ENCODE data around the gene STAT1. TPM values are rescaled to one million over a fixed set of nuclear protein-coding genes. Genes with fewer than 3 reads are reported as not detected.

STAT1 gene
- total RNA-seq, 1 experiment from 2014 or later = 60.7 TPM

DNA sequence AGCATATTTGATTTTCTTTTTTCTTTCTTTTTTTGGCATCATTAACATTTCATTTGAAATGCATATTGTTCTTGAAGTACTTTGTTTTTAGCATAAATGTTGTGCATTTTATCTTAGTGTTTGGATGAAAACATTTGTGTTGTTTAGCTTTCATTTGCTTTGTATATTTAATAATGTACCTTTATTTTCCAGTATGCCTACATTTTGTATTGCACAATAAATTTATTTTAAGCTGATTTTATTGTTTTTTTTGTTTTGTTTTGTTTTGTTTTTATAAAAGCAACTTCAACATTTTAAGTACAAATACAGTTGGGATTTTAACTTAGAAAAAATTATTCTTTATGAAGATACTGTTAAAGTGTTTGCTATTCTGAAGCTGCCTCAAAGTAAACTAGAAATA lies 78.9 kb downstream of the STAT1 start:
- H2AFZ ChIP-seq (ENCODE audit: low read depth, low read length, poor library complexity, severe bottlenecking) = no peak overlapping the region
- no peak overlapping the region for H3K27ac ChIP-seq (ENCODE audit: low read depth, low read length)
- H3K27me3 ChIP-seq (ENCODE audit: insufficient read depth, low read length) = no peaks in the 10 kb centered on the region
- ChIA-PET POLR2A (no interaction called here), CTCF (no interaction called here), RAD21 (ENCODE audit: low non-redundant PET in 1 of 2, low total read pairs in 2 of 2, uncharacterized antibody in 2 of 2, unreplicated experiment in 2 of 2) (no interaction called here)
- no peaks in the 10 kb centered on the region for H4K20me1 ChIP-seq (ENCODE audit: insufficient read depth)
- no TSS peak for BruUV-seq (replicated peaks)
- no peaks in the 10 kb centered on the region for H3K79me2 ChIP-seq (ENCODE audit: insufficient read depth, low read length)
- peaks cover 5 to 6% of the 10 kb centered on the region in 2 experiments; a peak in 1 of 4 replicates for H3K36me3 ChIP-seq (ENCODE audit: control insufficient read depth in 1 of 2, insufficient read depth in 2 of 2, low read length in 2 of 2)
- no peak overlapping the region for H3K9ac ChIP-seq (ENCODE audit: low read length)
- DNase-seq (ENCODE audit: low read depth, low spot score) (no peak), ATAC-seq (no peak)
- intact Hi-C loops (cut with micrococcal nuclease) = no loop called here
- no peak overlapping the region for H3K4me3 ChIP-seq (replicated peaks in 1 of 2; ENCODE audit: low read depth in 1 of 2, low read length in 2 of 2)
- no peaks in the 10 kb centered on the region for H3K9me2 ChIP-seq (ENCODE audit: insufficient read depth)
- no peak overlapping the region for H3K4me2 ChIP-seq (ENCODE audit: low read length)
- H3K9me3 ChIP-seq (ENCODE audit: control insufficient read depth in 1 of 2, insufficient read depth in 1 of 2, low read depth in 1 of 2, low read length in 2 of 2) = no peaks in the 10 kb centered on the region
- no peaks in the 10 kb centered on the region for H3K4me1 ChIP-seq (ENCODE audit: control insufficient read depth in 1 of 2, insufficient read depth in 2 of 2, low read length in 2 of 2)
- TF ChIP-seq ZBTB33 (IDR thresholded peaks at IDR 0.05; ENCODE audit: extremely low read depth, insufficient replicate concordance, low read length) (no peak), EZH2 (IDR thresholded peaks at IDR 0.05) (no peak), ZFX (IDR thresholded peaks at IDR 0.05) (no peak), POLR2AphosphoS5 (IDR thresholded peaks at IDR 0.05; ENCODE audit: low read depth, low read length) (no peak), JUND (IDR thresholded peaks at IDR 0.05) (no peak), TCF7L2 (IDR thresholded peaks at IDR 0.05; ENCODE audit: borderline replicate concordance, extremely low read depth, insufficient read depth, insufficient read length) (no peak), SRF (IDR thresholded peaks at IDR 0.05; ENCODE audit: low read depth) (no peak), ELF1 (IDR thresholded peaks at IDR 0.05; ENCODE audit: borderline replicate concordance, low read depth) (no peak), FOSL1 (IDR thresholded peaks at IDR 0.05; ENCODE audit: low read depth) (no peak), CEBPB (IDR thresholded peaks at IDR 0.05; ENCODE audit: low read depth) (no peak), YY1 (IDR thresholded peaks at IDR 0.05; ENCODE audit: extremely low read depth, insufficient replicate concordance, low read depth, low read length) (no peak), CBX3 (IDR thresholded peaks at IDR 0.05; ENCODE audit: low read depth) (no peak)
- TF ChIP-seq, protein P1, sequence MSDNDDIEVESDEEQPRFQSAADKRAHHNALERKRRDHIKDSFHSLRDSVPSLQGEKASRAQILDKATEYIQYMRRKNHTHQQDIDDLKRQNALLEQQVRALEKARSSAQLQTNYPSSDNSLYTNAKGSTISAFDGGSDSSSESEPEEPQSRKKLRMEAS (IDR thresholded peaks at IDR 0.05) = no peak
- TF ChIP-seq, protein P2, sequence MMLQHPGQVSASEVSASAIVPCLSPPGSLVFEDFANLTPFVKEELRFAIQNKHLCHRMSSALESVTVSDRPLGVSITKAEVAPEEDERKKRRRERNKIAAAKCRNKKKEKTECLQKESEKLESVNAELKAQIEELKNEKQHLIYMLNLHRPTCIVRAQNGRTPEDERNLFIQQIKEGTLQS (IDR thresholded peaks at IDR 0.05) = no peak
- TF ChIP-seq, protein P3, sequence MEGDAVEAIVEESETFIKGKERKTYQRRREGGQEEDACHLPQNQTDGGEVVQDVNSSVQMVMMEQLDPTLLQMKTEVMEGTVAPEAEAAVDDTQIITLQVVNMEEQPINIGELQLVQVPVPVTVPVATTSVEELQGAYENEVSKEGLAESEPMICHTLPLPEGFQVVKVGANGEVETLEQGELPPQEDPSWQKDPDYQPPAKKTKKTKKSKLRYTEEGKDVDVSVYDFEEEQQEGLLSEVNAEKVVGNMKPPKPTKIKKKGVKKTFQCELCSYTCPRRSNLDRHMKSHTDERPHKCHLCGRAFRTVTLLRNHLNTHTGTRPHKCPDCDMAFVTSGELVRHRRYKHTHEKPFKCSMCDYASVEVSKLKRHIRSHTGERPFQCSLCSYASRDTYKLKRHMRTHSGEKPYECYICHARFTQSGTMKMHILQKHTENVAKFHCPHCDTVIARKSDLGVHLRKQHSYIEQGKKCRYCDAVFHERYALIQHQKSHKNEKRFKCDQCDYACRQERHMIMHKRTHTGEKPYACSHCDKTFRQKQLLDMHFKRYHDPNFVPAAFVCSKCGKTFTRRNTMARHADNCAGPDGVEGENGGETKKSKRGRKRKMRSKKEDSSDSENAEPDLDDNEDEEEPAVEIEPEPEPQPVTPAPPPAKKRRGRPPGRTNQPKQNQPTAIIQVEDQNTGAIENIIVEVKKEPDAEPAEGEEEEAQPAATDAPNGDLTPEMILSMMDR (IDR thresholded peaks at IDR 0.05 in 2 of 3, conservative IDR thresholded peaks at IDR 0.05 in 1 of 3; ENCODE audit: borderline replicate concordance in 1 of 3, insufficient read depth in 1 of 3, low read depth in 2 of 3, low read length in 2 of 3) = no peak

Measured in HCT116 (cell line).